Suprapubic skin (tissue), 3 donors: ENCODE data around the gene ADCY9.

ENCODE experiments used
- POLR2AphosphoS5 ChIP-seq, 3 donors: sonication (generic); formaldehyde crosslinking; IDR thresholded peaks; one replicate each; pipeline ENCODE4 v1.6.1; 2017; ENCODE audit warnings: antibody characterized with exemption in 3 of 3
- TF ChIP-seq, protein P1 (sequence below), 2 donors: fragments of 200-600 bp in 1 of 2; fragments of 450-650 bp in 1 of 2; sonication (generic) in 1 of 2; IDR thresholded peaks; one replicate each; pipeline ENCODE4 v1.5.1; 2016 to 2019; ENCODE audit warnings: antibody characterized with exemption in 2 of 2, mild to moderate bottlenecking in 1 of 2, moderate library complexity in 1 of 2

GRCh38 chr16:4115209-4115948 lies 863 bp downstream of the ADCY9 start:
- TF ChIP-seq, protein P1, sequence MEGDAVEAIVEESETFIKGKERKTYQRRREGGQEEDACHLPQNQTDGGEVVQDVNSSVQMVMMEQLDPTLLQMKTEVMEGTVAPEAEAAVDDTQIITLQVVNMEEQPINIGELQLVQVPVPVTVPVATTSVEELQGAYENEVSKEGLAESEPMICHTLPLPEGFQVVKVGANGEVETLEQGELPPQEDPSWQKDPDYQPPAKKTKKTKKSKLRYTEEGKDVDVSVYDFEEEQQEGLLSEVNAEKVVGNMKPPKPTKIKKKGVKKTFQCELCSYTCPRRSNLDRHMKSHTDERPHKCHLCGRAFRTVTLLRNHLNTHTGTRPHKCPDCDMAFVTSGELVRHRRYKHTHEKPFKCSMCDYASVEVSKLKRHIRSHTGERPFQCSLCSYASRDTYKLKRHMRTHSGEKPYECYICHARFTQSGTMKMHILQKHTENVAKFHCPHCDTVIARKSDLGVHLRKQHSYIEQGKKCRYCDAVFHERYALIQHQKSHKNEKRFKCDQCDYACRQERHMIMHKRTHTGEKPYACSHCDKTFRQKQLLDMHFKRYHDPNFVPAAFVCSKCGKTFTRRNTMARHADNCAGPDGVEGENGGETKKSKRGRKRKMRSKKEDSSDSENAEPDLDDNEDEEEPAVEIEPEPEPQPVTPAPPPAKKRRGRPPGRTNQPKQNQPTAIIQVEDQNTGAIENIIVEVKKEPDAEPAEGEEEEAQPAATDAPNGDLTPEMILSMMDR (IDR thresholded peaks at IDR 0.05): no peak
- TF ChIP-seq POLR2AphosphoS5 (IDR thresholded peaks at IDR 0.05): no peak
